GM12878 (cell line): ENCODE data around the gene WWOX. TPM values are rescaled to one million over a fixed set of nuclear protein-coding genes. Genes with fewer than 3 reads are reported as not detected.

Experiments used
- ATAC-seq: fragments of 200-7000 bp; cut with Tn5 transposase; 3 replicates; pipeline ENCODE4 v1.9.1; 2020; ENCODE audit warnings: mild to moderate bottlenecking, moderate library complexity
- BruUV-seq: library from RNA; stranded (reverse); fragments of 400-500 nt; replicated peaks from 2 replicates; lab custom pipeline; 2021; lab: Mats Ljungman, UMichigan
- CTCF ChIA-PET: fragments of 300-600 bp; sonication (Branson Sonifier 250); formaldehyde crosslinking; extraction: SDS; loops from one replicate; lab custom pipeline; 2021; ENCODE audit warnings: inconsistent platforms; lab: Yijun Ruan, JAX
- POLR2A ChIA-PET: fragments of 350-600 bp; formaldehyde crosslinking; extraction: SDS; loops from one replicate; lab custom pipeline; 2021; ENCODE audit warnings: inconsistent platforms; lab: Charles Lee
- RAD21 ChIA-PET: fragments of 300-600 bp; sonication (Branson Sonifier 250); formaldehyde crosslinking; loops from one replicate; lab custom pipeline; 2023; ENCODE audit warnings: antibody characterized with exemption; ENCODE audit not compliant: unreplicated experiment; lab: Charles Lee
- SMC1A ChIA-PET: fragments of 300-600 bp; sonication (Branson Sonifier 250); formaldehyde crosslinking; loops from one replicate; lab custom pipeline; 2023; ENCODE audit not compliant: unreplicated experiment, uncharacterized antibody; lab: Charles Lee
- DNase-seq: peaks from one replicate; pipeline ENCODE4 v3.0.0-alpha.2; 2011; ENCODE audit warnings: low read depth, low spot score
- FAIRE-seq: peaks from 3 replicates; lab custom pipeline; 2011; peaks lifted over from hg19 to GRCh38; lab: Jason Lieb, UNC
- H2AFZ ChIP-seq: 2 replicates; pipeline ENCODE4 v1.6.0; 2011; ENCODE audit warnings: low read depth, low read length, control low read depth; ENCODE audit not compliant: control insufficient read depth
- H3K27ac ChIP-seq: 2 replicates; pipeline ENCODE4 v1.5.1; 2011; ENCODE audit warnings: control low read depth; ENCODE audit not compliant: control insufficient read depth, insufficient read depth
- H3K27me3 ChIP-seq, 2 experiments: replicated peaks in 1 of 2; 2 replicates each; pipeline versions ENCODE4 v1.6.0 to v1.6.1; 2011; ENCODE audit warnings: low read length in 1 of 2; ENCODE audit not compliant: control insufficient read depth in 2 of 2, insufficient read depth in 2 of 2
- H3K36me3 ChIP-seq, 2 experiments: 2 replicates each; pipeline ENCODE4 v1.5.1; 2011; ENCODE audit warnings: low read length in 1 of 2; ENCODE audit not compliant: control insufficient read depth in 2 of 2, insufficient read depth in 2 of 2
- H3K4me1 ChIP-seq: 2 replicates; pipeline ENCODE4 v1.6.1; 2011; ENCODE audit warnings: mild to moderate bottlenecking, low read length, moderate library complexity, mixed read lengths; ENCODE audit not compliant: control insufficient read depth, insufficient read depth
- H3K4me2 ChIP-seq: 2 replicates; pipeline ENCODE4 v1.6.0; 2011; ENCODE audit warnings: control low read depth; ENCODE audit not compliant: control insufficient read depth, insufficient read depth
- H3K4me3 ChIP-seq: fragments of 200-600 bp; sonication (generic); 2 replicates; pipeline ENCODE4 v1.5.1; 2016
- H3K79me2 ChIP-seq: 2 replicates; pipeline ENCODE4 v1.6.0; 2011; ENCODE audit warnings: low read length; ENCODE audit not compliant: control insufficient read depth, insufficient read depth
- H3K9ac ChIP-seq: 2 replicates; pipeline ENCODE4 v1.8.0; 2011; ENCODE audit warnings: low read length, control low read depth, mixed read lengths; ENCODE audit not compliant: control insufficient read depth, insufficient read depth
- H3K9me3 ChIP-seq: replicated peaks from 3 replicates; pipeline ENCODE4 v1.5.1; 2011; ENCODE audit warnings: mild to moderate bottlenecking, low read length; ENCODE audit not compliant: control insufficient read depth, insufficient read depth
- H4K20me1 ChIP-seq: 2 replicates; pipeline ENCODE4 v1.6.0; 2011; ENCODE audit not compliant: control insufficient read depth, insufficient read depth
- BACH1 ChIP-seq: fragments of 450-650 bp; IDR thresholded peaks from 2 replicates; pipeline ENCODE4 v1.6.1; 2017; ENCODE audit warnings: mild to moderate bottlenecking, borderline replicate concordance
- CHD2 ChIP-seq: IDR thresholded peaks from 2 replicates; pipeline ENCODE4 v1.6.1; 2011; ENCODE audit warnings: low read depth, low read length, improper control_type of control experiment, borderline replicate concordance
- SMAD5 ChIP-seq: IDR thresholded peaks from 2 replicates; pipeline ENCODE4 v1.6.1; 2016; ENCODE audit warnings: antibody characterized with exemption, low read depth
- SREBF1 ChIP-seq: IDR thresholded peaks from 2 replicates; pipeline ENCODE4 v1.6.1; 2012; ENCODE audit warnings: mild to moderate bottlenecking, low read length
- WGBS: methylation state at CpG from one replicate; pipeline ENCODE4 v1.1.6; 2016; ENCODE audit warnings: low lambda C conversion rate; ENCODE audit not compliant: insufficient replicate concordance, insufficient coverage; ENCODE audit errors: missing lambda C conversion rate; 5-methylcytosine and 5-hydroxymethylcytosine counted together
- in situ Hi-C: fragments of 300-500 bp; cut with MboI; formaldehyde crosslinking; loops from 9 replicates; pipeline ENCODE4 v1.14.3; 2018; ENCODE audit warnings: mixed read lengths
- intact Hi-C: fragments of 100-400 bp; cut with micrococcal nuclease; formaldehyde crosslinking; loops from one replicate; pipeline ENCODE4 v1.14.2; 2022; ENCODE audit not compliant: unreplicated experiment
- polyA plus RNA-seq, 11 experiments: library from polyadenylated mRNA; depleted of rRNA in 4 of 11; unstranded in 6 of 11; stranded (reverse) in 5 of 11; fragments of >200 nt; fragmentation: Nextera tagmentation in 4 of 11; fragmentation: Illumina TruSeq in 1 of 11; extraction: Ambion mirVana in 4 of 11; extraction: Trizol in 1 of 11; gene quantifications; 1 replicate in 1 of 11; 2 replicates in 10 of 11; pipeline versions ENCODE4 v1.2.1 to v1.2.3, GENCODE V29; 2011 to 2016; ENCODE audit warnings: inconsistent platforms in 2 of 11, missing spikeins in 2 of 11, low read depth in 1 of 11
- total RNA-seq, 4 experiments: library from RNA; depleted of rRNA in 3 of 4; stranded (reverse); fragments of >200 nt in 3 of 4; fragmentation: Illumina TruSeq in 1 of 4; extraction: Trizol in 1 of 4; gene quantifications; 2 replicates each; pipeline versions ENCODE4 v1.2.1 to v1.2.3, GENCODE V29; 2013 to 2021
- TF ChIP-seq, protein P1 (sequence below): IDR thresholded peaks from 2 replicates; pipeline ENCODE4 v1.6.1; 2011; ENCODE audit warnings: mild to moderate bottlenecking, low read depth, low read length, moderate library complexity; ENCODE audit not compliant: insufficient replicate concordance
- TF ChIP-seq, protein P2 (sequence below): IDR thresholded peaks from 2 replicates; pipeline ENCODE4 v1.6.1; 2012; ENCODE audit warnings: mild to moderate bottlenecking, low read depth, low read length

The WWOX gene
- total and polyA plus RNA-seq, 10 of the 15 experiments (the other 5 are each of a cell fraction or from before 2014, with no cell fraction given) = 2.8 to 24.4 (median 17.8) TPM

DNA sequence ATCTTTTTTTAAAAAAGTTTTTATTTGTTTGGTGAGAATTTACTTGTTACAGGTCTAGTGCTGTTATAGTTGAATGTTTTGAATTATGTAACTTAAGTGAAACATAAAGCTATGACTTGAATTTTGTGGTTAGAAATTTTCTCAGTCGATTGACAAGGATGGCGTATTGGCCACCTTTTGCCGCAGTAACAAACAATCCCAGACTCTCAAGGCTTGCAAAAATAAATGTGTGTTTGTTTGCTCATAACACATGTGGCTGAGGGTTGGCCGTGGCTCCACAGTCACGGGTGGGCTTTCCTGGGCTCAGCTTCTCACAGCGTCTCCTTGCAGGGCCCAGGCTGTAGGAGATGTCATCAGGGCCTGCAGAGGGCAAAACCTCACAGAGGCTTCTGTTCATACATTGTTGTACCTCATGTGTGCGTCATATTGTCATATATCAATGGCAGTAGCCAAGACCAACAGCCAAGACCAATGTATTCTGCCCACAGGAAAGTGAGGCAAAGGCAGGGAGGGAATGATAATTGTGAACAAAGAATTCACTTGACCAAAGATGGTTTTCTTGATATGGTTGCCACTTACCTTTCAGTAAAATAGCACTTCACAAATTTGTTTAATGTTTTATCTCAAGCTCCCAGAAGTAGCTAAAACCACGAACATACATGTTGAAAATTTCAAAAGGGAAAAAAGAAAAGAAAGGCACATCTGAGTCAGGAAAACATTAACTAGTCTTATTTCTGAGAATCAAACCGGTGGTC, 93.5 kb downstream of the WWOX start:
- Histone ChIP-seq H3K27me3 (no peaks in the 10 kb centered on the region), H3K79me2 (no peaks in the 10 kb centered on the region), H3K9ac (no peak overlapping the region), H3K27ac (no peak overlapping the region), H3K4me3 (no peak overlapping the region), H4K20me1 (no peaks in the 10 kb centered on the region), H3K4me2 (no peak overlapping the region), H3K9me3 (no peaks in the 10 kb centered on the region), H2AFZ (no peak overlapping the region), H3K36me3 (no peaks in the 10 kb centered on the region), H3K4me1 (no peaks in the 10 kb centered on the region; the same call in none of the 2 replicates)
- ChIA-PET POLR2A (no interaction called here), SMC1A (interaction anchor here (0.9 kb wide), 1 partner anchor 22 kb away, joined by 3 read pairs; no protein-coding TSS in a partner anchor), RAD21 (no interaction called here), CTCF (interaction anchor here (0.6 kb wide), 1 partner anchor 13 kb away, joined by 3 read pairs; no protein-coding TSS in a partner anchor)
- in situ Hi-C loops = no loop called here
- DNase-seq = no peak
- intact Hi-C loops = no loop called here
- no peak for ATAC-seq
- WGBS = 62% methylated on average over 9 of the region's 9 CpGs
- no TSS peak for BruUV-seq
- TF ChIP-seq BACH1 (no peak), SREBF1 (no peak), SMAD5 (no peak), CHD2 (no peak)
- TF ChIP-seq, protein P1, sequence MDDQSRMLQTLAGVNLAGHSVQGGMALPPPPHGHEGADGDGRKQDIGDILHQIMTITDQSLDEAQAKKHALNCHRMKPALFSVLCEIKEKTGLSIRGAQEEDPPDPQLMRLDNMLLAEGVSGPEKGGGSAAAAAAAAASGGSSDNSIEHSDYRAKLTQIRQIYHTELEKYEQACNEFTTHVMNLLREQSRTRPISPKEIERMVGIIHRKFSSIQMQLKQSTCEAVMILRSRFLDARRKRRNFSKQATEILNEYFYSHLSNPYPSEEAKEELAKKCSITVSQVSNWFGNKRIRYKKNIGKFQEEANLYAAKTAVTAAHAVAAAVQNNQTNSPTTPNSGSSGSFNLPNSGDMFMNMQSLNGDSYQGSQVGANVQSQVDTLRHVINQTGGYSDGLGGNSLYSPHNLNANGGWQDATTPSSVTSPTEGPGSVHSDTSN = no peak
- TF ChIP-seq, protein P2, sequence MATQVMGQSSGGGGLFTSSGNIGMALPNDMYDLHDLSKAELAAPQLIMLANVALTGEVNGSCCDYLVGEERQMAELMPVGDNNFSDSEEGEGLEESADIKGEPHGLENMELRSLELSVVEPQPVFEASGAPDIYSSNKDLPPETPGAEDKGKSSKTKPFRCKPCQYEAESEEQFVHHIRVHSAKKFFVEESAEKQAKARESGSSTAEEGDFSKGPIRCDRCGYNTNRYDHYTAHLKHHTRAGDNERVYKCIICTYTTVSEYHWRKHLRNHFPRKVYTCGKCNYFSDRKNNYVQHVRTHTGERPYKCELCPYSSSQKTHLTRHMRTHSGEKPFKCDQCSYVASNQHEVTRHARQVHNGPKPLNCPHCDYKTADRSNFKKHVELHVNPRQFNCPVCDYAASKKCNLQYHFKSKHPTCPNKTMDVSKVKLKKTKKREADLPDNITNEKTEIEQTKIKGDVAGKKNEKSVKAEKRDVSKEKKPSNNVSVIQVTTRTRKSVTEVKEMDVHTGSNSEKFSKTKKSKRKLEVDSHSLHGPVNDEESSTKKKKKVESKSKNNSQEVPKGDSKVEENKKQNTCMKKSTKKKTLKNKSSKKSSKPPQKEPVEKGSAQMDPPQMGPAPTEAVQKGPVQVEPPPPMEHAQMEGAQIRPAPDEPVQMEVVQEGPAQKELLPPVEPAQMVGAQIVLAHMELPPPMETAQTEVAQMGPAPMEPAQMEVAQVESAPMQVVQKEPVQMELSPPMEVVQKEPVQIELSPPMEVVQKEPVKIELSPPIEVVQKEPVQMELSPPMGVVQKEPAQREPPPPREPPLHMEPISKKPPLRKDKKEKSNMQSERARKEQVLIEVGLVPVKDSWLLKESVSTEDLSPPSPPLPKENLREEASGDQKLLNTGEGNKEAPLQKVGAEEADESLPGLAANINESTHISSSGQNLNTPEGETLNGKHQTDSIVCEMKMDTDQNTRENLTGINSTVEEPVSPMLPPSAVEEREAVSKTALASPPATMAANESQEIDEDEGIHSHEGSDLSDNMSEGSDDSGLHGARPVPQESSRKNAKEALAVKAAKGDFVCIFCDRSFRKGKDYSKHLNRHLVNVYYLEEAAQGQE = no peak
- FAIRE-seq = no peak
